Endothelial cell (in vitro differentiated cells): Measurements from ENCODE around the gene NT5C2. TPM values are rescaled to one million over a fixed set of nuclear protein-coding genes. Genes with fewer than 3 reads are reported as not detected.

ENCODE experiments used
- DNase-seq: peaks from one replicate; pipeline ENCODE4 v3.0.0; 2021; ENCODE audit warnings: low spot score
- H3K27ac Mint-ChIP-seq: one replicate; pipeline ENCODE4 v1.8.0; 2021; ENCODE audit warnings: mixed read lengths, inconsistent platforms; ENCODE audit not compliant: unreplicated experiment
- H3K27me3 Mint-ChIP-seq: one replicate; pipeline ENCODE4 v1.8.0; 2021; ENCODE audit warnings: mild to moderate bottlenecking, moderate library complexity, mixed read lengths, inconsistent platforms; ENCODE audit not compliant: unreplicated experiment
- H3K36me3 Mint-ChIP-seq: one replicate; pipeline ENCODE4 v1.8.0; 2021; ENCODE audit warnings: mild to moderate bottlenecking, low read depth, mixed read lengths, inconsistent platforms; ENCODE audit not compliant: unreplicated experiment
- H3K4me1 Mint-ChIP-seq: one replicate; pipeline ENCODE4 v1.8.0; 2021; ENCODE audit warnings: mild to moderate bottlenecking, mixed read lengths, inconsistent platforms; ENCODE audit not compliant: unreplicated experiment
- H3K4me3 Mint-ChIP-seq: one replicate; pipeline ENCODE4 v1.8.0; 2021; ENCODE audit warnings: mild to moderate bottlenecking, mixed read lengths, inconsistent platforms; ENCODE audit not compliant: unreplicated experiment
- H3K9me3 Mint-ChIP-seq: one replicate; pipeline ENCODE4 v1.8.0; 2021; ENCODE audit warnings: mixed read lengths, inconsistent platforms; ENCODE audit not compliant: unreplicated experiment
- CTCF ChIP-seq: fragments of 200-600 bp; sonication (generic); IDR thresholded peaks from one replicate; pipeline ENCODE4 v1.5.0; 2021; ENCODE audit warnings: antibody characterized with exemption; ENCODE audit not compliant: unreplicated experiment
- total RNA-seq: library from RNA; stranded (reverse); fragmentation: NEBNext Ultra II Directional; extraction: Animal tissue kit (Norgen Biotek cat#: 25700); gene quantifications from one replicate; pipeline ENCODE4 v1.2.1, GENCODE V29; 2021; ENCODE audit not compliant: unreplicated experiment

Gene NT5C2
- total RNA-seq, 1 donor from 2014 or later: 88.2 TPM

GRCh38 chr10:103038570-103038969 is 154.5 kb downstream of the NT5C2 start:
- peaks cover 2% of the 10 kb centered on the region for H3K27me3 Mint-ChIP-seq
- no peak overlapping the region for H3K4me3 Mint-ChIP-seq
- no peak for TF ChIP-seq CTCF
- no peak overlapping the region for H3K27ac Mint-ChIP-seq
- no peaks in the 10 kb centered on the region for H3K36me3 Mint-ChIP-seq
- H3K9me3 Mint-ChIP-seq: no peaks in the 10 kb centered on the region
- H3K4me1 Mint-ChIP-seq: peaks cover 4% of the 10 kb centered on the region
- no peak for DNase-seq

Other genes starting within 250 kb of the NT5C2 start
- not detected for gene RPEL1, start 52.6 kb upstream of the NT5C2 start, total RNA-seq
- gene INA, start 83.9 kb upstream of the NT5C2 start, total RNA-seq: 0.23 TPM
- gene PCGF6, start 157.9 kb upstream of the NT5C2 start, total RNA-seq: 9.4 TPM
- gene TAF5, start 174.7 kb upstream of the NT5C2 start, total RNA-seq: 5.7 TPM
- gene ATP5MK, start 203.2 kb upstream of the NT5C2 start, total RNA-seq: 283 TPM
- gene PDCD11, start 203.4 kb upstream of the NT5C2 start, total RNA-seq: 43.7 TPM